T1000 (cell line): Measurements from ENCODE around the gene CMSS1.
A peak's percentile ranks its signal among the peaks of the same experiment; 100 is the strongest.
"Not testable (repeated sequence)": the region's sequence is repeated elsewhere in the genome, so short reads cannot be mapped to it uniquely, and the experiment has no call there.

Experiments used
- DNase-seq: peaks from one replicate; lab custom pipeline; 2025; ENCODE audit warnings: mixed read lengths; lab: John Stamatoyannopoulos, UW

Gene CMSS1

GRCh38 chr3:100083209-100083608 is 265.5 kb downstream of the CMSS1 start:
- DNase-seq = no peak

GRCh38 chr3:100084100-100084806 is 266.6 kb downstream of the CMSS1 start:
- DNase-seq = no peak

GRCh38 chr3:100086401-100086800 is 268.7 kb downstream of the CMSS1 start:
- no peak for DNase-seq

GRCh38 chr3:100087198-100087597 is 269.5 kb downstream of the CMSS1 start:
- DNase-seq = no peak

GRCh38 chr3:100088735-100089368 is 271.2 kb downstream of the CMSS1 start:
- no peak for DNase-seq

- peak; percentile 24 for DNase-seq
Measured at GRCh38 chr3:100089812-100090668, 272.4 kb downstream of the CMSS1 start.

GRCh38 chr3:100090669-100091005 is 273.0 kb downstream of the CMSS1 start:
- no peak for DNase-seq

GRCh38 chr3:100093831-100094230 is 276.2 kb downstream of the CMSS1 start:
- no peak for DNase-seq

- not testable (repeated sequence) for DNase-seq
Measured at GRCh38 chr3:100096286-100096685, 278.6 kb downstream of the CMSS1 start.

- DNase-seq = no peak
Measured at GRCh38 chr3:100096866-100097265, 279.2 kb downstream of the CMSS1 start.

GRCh38 chr3:100097919-100098783 is 280.5 kb downstream of the CMSS1 start:
- no peak for DNase-seq

- DNase-seq = no peak
Measured at GRCh38 chr3:100098784-100099070, 281.1 kb downstream of the CMSS1 start.

- DNase-seq = no peak
Measured at GRCh38 chr3:100099621-100100020, 282.0 kb downstream of the CMSS1 start.

- DNase-seq = no peak
Measured at GRCh38 chr3:100100425-100100824, 282.8 kb downstream of the CMSS1 start.

- DNase-seq = no peak
Measured at GRCh38 chr3:100102757-100103156, 285.1 kb downstream of the CMSS1 start.

GRCh38 chr3:100103558-100104441 is 286.1 kb downstream of the CMSS1 start:
- no peak for DNase-seq

- DNase-seq = no peak
Measured at GRCh38 chr3:100104442-100104798, 286.8 kb downstream of the CMSS1 start.

- DNase-seq = no peak
Measured at GRCh38 chr3:100104817-100105413, 287.3 kb downstream of the CMSS1 start.

GRCh38 chr3:100105501-100105900 is 287.8 kb downstream of the CMSS1 start:
- DNase-seq = no peak

- no peak for DNase-seq
Measured at GRCh38 chr3:100106094-100106493, 288.4 kb downstream of the CMSS1 start.
